ENCODE data around the gene PRSS48. TPM values are rescaled to one million over a fixed set of nuclear protein-coding genes. Genes with fewer than 3 reads are reported as not detected.
A peak's percentile ranks its signal among the peaks of the same experiment; 100 is the strongest.

Gene PRSS48
- total RNA-seq, 1 donor from 2014 or later = not detected

GRCh38 chr4:151291485-151291884 lies 14.5 kb downstream of the PRSS48 start:
- Mint-ChIP-seq H3K27me3 (ENCODE audit: insufficient read depth, low read depth) (peaks cover 2% of the 10 kb centered on the region), H3K27ac (no peak overlapping the region), H3K4me1 (peaks cover 8% of the 10 kb centered on the region), H3K4me3 (no peak overlapping the region), H3K9me3 (peaks cover 28% of the 10 kb centered on the region), H3K36me3 (peaks cover 40% of the 10 kb centered on the region)
- DNase-seq (ENCODE audit: low spot score) = no peak
- Histone ChIP-seq H3K4me2 (no peak overlapping the region), H2AFZ (replicated peaks) (no peak overlapping the region), H3K4me3 (no peak overlapping the region), H3K9ac (no peak overlapping the region), H3K9me3 (ENCODE audit: low read depth) (no peaks in the 10 kb centered on the region), H3K36me3 (peaks cover 10% of the 10 kb centered on the region), H3K4me1 (peaks cover 23% of the 10 kb centered on the region), H3K27ac (no peak overlapping the region), H4K20me1 (ENCODE audit: low read depth) (peaks cover 11% of the 10 kb centered on the region), H3K27me3 (no peaks in the 10 kb centered on the region), H3K79me2 (ENCODE audit: low read depth) (peaks cover 95% of the 10 kb centered on the region), H3F3A (ENCODE audit: low read depth) (peaks cover 25% of the 10 kb centered on the region)
- TF ChIP-seq, protein P1, sequence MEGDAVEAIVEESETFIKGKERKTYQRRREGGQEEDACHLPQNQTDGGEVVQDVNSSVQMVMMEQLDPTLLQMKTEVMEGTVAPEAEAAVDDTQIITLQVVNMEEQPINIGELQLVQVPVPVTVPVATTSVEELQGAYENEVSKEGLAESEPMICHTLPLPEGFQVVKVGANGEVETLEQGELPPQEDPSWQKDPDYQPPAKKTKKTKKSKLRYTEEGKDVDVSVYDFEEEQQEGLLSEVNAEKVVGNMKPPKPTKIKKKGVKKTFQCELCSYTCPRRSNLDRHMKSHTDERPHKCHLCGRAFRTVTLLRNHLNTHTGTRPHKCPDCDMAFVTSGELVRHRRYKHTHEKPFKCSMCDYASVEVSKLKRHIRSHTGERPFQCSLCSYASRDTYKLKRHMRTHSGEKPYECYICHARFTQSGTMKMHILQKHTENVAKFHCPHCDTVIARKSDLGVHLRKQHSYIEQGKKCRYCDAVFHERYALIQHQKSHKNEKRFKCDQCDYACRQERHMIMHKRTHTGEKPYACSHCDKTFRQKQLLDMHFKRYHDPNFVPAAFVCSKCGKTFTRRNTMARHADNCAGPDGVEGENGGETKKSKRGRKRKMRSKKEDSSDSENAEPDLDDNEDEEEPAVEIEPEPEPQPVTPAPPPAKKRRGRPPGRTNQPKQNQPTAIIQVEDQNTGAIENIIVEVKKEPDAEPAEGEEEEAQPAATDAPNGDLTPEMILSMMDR (IDR thresholded peaks at IDR 0.05) = no peak
- TF ChIP-seq EZH2 (IDR thresholded peaks at IDR 0.05) = no peak
- no peak for TF ChIP-seq EZH2phosphoT487 (IDR thresholded peaks at IDR 0.05)

GRCh38 chr4:151292038-151292437 lies 15.1 kb downstream of the PRSS48 start:
- Mint-ChIP-seq H3K27me3 (ENCODE audit: insufficient read depth, low read depth) (peaks cover 2% of the 10 kb centered on the region), H3K9me3 (peaks cover 27% of the 10 kb centered on the region), H3K27ac (no peak overlapping the region), H3K4me3 (no peak overlapping the region), H3K4me1 (peaks cover 8% of the 10 kb centered on the region), H3K36me3 (peaks cover 40% of the 10 kb centered on the region)
- Histone ChIP-seq H4K20me1 (ENCODE audit: low read depth) (peaks cover 11% of the 10 kb centered on the region), H3K27ac (no peak overlapping the region), H3K4me1 (peaks cover 28% of the 10 kb centered on the region), H3K9ac (no peak overlapping the region), H3K36me3 (peaks cover 10% of the 10 kb centered on the region), H3K9me3 (ENCODE audit: low read depth) (no peaks in the 10 kb centered on the region), H2AFZ (replicated peaks) (no peak overlapping the region), H3K4me2 (no peak overlapping the region), H3K79me2 (ENCODE audit: low read depth) (peaks cover 95% of the 10 kb centered on the region), H3K4me3 (no peak overlapping the region), H3K27me3 (no peaks in the 10 kb centered on the region), H3F3A (ENCODE audit: low read depth) (peaks cover 25% of the 10 kb centered on the region)
- DNase-seq (ENCODE audit: low spot score) = no peak
- TF ChIP-seq EZH2 (IDR thresholded peaks at IDR 0.05) (no peak), EZH2phosphoT487 (IDR thresholded peaks at IDR 0.05) (no peak)
- TF ChIP-seq, protein P1 (IDR thresholded peaks at IDR 0.05) = no peak

GRCh38 chr4:151294833-151295496 lies 18.0 kb downstream of the PRSS48 start:
- H3K9ac ChIP-seq = no peak overlapping the region
- H3K36me3 ChIP-seq = peaks cover 10% of the 10 kb centered on the region
- Mint-ChIP-seq H3K27me3 (ENCODE audit: insufficient read depth, low read depth) (peaks cover 2% of the 10 kb centered on the region), H3K36me3 (peaks cover 38% of the 10 kb centered on the region), H3K27ac (peak overlapping the region; percentile 0), H3K4me1 (peaks cover 8% of the 10 kb centered on the region), H3K4me3 (no peak overlapping the region), H3K9me3 (peaks cover 26% of the 10 kb centered on the region)
- peaks cover 28% of the 10 kb centered on the region for H3K4me1 ChIP-seq
- H3K79me2 ChIP-seq (ENCODE audit: low read depth) = peaks cover 91% of the 10 kb centered on the region
- H3K9me3 ChIP-seq (ENCODE audit: low read depth) = no peaks in the 10 kb centered on the region
- H3K4me2 ChIP-seq = no peak overlapping the region
- no peak for DNase-seq (ENCODE audit: low spot score)
- no peaks in the 10 kb centered on the region for H3K27me3 ChIP-seq
- TF ChIP-seq, protein P1 (IDR thresholded peaks at IDR 0.05) = no peak
- TF ChIP-seq EZH2phosphoT487 (IDR thresholded peaks at IDR 0.05) = no peak
- TF ChIP-seq EZH2 (IDR thresholded peaks at IDR 0.05) = no peak
- H2AFZ ChIP-seq (replicated peaks) = no peak overlapping the region
- peaks cover 25% of the 10 kb centered on the region for H3F3A ChIP-seq (ENCODE audit: low read depth)
- H3K4me3 ChIP-seq = no peak overlapping the region
- H3K27ac ChIP-seq = no peak overlapping the region
- peaks cover 11% of the 10 kb centered on the region for H4K20me1 ChIP-seq (ENCODE audit: low read depth)

All from neural progenitor cell (in vitro differentiated cells).